Activated CD4-positive, CD25-positive, alpha-beta regulatory T cell treated with anti-CD3 and anti-CD28 coated beads, Interleukin-2, amount 50 U/mL, for 16 hours (primary cell): ENCODE results near the gene RAB10.

Experiments
- DNase-seq: peaks from one replicate; pipeline ENCODE4 v3.0.0-alpha.2; 2020; ENCODE audit warnings: low read depth, low spot score

RAB10 gene

DNA sequence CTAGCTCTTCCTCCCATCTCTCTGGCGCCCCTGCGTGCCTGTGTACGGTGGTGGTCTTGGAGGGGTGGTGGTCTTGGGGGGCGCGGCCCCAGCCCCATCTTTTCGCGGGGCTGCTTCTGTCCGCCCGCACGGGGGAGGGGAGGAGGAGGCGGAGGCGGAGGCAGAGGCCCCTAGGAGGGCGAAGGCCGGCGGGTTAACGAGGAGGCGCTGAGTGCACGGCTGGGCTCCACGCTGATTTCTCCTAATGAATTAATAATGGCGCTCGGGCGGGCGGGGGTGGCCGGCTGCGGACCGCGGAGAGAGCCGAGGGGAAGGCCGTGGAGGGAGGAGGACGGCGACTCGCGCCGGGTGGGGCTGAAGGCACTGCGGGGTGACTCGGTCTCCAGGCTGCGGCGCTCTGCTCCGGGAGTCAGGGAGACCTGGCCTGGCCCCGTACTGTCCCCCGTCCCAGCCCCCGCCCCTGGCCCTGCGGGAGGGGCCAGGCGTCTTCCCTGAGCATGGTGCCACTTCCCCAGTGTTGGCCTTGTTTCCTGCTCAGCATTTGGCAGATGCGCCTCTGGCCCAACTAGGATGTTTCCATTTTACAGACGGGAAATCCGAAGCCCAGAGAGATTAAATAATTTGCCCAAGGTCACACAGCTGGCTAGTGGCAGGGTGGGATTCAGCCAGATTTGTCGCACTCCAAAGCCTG, 145.0 kb downstream of the RAB10 start:
- DNase-seq: no peak

GRCh38 chr2:26179446-26179913, 145.6 kb downstream of the RAB10 start:
- no peak for DNase-seq

GRCh38 chr2:26182441-26182840, 148.6 kb downstream of the RAB10 start:
- DNase-seq: no peak

DNA sequence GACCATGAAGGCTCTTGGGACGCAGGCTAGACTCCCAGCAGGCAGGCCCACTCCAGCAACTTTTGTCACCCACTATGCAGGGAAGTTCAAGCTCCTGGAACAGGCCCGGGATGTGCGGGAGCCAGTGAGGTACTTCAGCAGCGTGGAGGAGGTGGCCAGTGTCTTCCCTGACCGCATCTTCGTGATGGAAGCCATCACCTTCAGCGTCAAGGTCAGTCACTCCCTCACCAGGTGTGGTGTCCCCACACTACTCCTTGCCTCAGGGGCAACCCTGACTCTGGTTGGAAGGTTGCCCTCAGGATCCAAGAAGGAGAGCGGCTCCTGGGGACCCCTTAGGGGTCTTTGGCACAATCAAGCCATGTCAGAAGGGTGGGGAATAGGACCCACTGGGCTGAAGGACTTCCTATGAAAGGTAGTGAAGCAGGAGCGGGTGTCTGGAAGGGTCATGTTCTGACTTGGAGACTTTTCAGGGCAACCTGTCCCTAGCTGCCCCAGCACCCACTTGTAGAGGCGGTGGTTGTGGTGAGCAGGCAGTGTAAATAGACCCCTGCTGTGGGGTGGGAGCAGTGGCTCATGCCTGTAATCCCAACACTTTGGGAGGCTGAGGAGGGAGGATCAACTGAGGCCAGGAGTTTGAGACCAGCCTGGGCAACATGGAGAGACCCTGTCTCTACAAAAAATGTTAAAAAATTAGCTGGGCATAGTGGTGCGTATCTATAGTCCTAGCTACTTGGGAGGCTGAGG, 149.2 kb downstream of the RAB10 start:
- DNase-seq: no peak

- DNase-seq: no peak
Observed at GRCh38 chr2:26184121-26184520, 150.2 kb downstream of the RAB10 start.

DNA sequence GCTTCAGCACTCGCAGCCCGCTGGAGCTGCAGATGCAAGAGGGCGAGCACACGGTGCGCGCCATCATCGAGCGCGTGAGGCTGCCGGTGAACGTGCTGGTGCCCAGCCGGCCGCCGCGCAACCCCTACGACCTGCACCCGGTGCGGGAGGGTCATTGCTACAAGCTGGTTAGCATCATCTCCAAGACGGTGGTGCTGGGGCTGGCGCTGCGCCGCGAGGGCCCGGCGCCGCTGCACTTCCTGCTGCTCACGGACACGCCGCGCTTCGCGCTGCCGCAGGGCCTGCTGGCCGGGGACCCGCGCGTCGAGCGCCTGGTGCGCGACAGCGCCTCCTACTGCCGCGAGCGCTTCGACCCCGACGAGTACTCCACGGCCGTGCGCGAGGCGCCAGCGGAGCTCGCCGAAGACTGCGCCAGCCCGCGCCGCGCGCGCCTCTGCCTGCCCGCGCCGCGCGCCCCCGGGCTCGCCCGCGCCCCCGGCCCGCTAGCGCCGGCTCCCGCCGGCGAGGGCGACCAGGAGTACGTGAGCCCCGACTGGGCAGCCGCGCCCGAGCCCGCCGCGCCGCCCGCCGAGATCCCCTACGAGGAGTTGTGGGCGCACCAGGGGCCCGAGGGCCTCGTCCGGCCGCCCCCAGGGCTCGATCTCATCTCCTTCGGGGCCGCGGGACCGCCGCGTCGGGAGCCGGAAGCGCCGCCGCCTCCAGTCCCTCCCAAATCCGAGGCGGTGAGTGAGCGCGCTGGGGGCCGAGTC, 150.8 kb downstream of the RAB10 start:
- peak; percentile 63 for DNase-seq

- no peak for DNase-seq
Observed at GRCh38 chr2:26185304-26185928, 151.5 kb downstream of the RAB10 start.

- no peak for DNase-seq
Observed at GRCh38 chr2:26185954-26186770, 152.3 kb downstream of the RAB10 start.
